ENCODE data around the gene DRD3. TPM values are rescaled to one million over a fixed set of nuclear protein-coding genes. Genes with fewer than 3 reads are reported as not detected.

Gene DRD3
- total RNA-seq, 2 experiments from 2014 or later = not detected

GRCh38 chr3:114139836-114140235 lies 39.0 kb downstream of the DRD3 start:
- Histone ChIP-seq H2AFZ (ENCODE audit: low read length) (no peak overlapping the region), H3K4me1 (ENCODE audit: insufficient read depth, low read length, poor library complexity, severe bottlenecking) (no peaks in the 10 kb centered on the region), H3K79me2 (ENCODE audit: insufficient read depth, low read depth, low read length) (no peaks in the 10 kb centered on the region), H3K4me2 (ENCODE audit: low read length) (no peak overlapping the region), H3K9me2 (ENCODE audit: insufficient read depth, low read length) (no peaks in the 10 kb centered on the region), H3K27ac (ENCODE audit: low read depth, low read length, poor library complexity, severe bottlenecking) (no peak overlapping the region), H4K20me1 (ENCODE audit: insufficient read depth, low read length) (no peaks in the 10 kb centered on the region), H3K4me3 (ENCODE audit: low read depth, low read length, poor library complexity, severe bottlenecking) (no peak overlapping the region), H3K9me3 (ENCODE audit: low read length) (no peaks in the 10 kb centered on the region), H3K36me3 (ENCODE audit: insufficient read depth, low read length) (no peaks in the 10 kb centered on the region)
- intact Hi-C loops (cut with micrococcal nuclease; ENCODE audit: unreplicated experiment) = no loop called here
- no TSS peak for BruUV-seq (replicated peaks)
- no peak for TF ChIP-seq CTCF (conservative IDR thresholded peaks at IDR 0.05; ENCODE audit: low read length)
- no peak for TF ChIP-seq EZH2phosphoT487 (IDR thresholded peaks at IDR 0.05; ENCODE audit: borderline replicate concordance, low read depth, low read length)
- CTCF ChIA-PET (ENCODE audit: unreplicated experiment) = no interaction called here
- no peak for DNase-seq (ENCODE audit: low spot score)
- POLR2A ChIA-PET = no interaction called here

- CTCF ChIA-PET (ENCODE audit: unreplicated experiment) = no interaction called here
- H3K9me3 ChIP-seq (ENCODE audit: low read length) = no peaks in the 10 kb centered on the region
- BruUV-seq (replicated peaks) = no TSS peak
- H3K9me2 ChIP-seq (ENCODE audit: insufficient read depth, low read length) = no peaks in the 10 kb centered on the region
- DNase-seq (ENCODE audit: low spot score) = no peak
- no peak overlapping the region for H3K4me2 ChIP-seq (ENCODE audit: low read length)
- H3K79me2 ChIP-seq (ENCODE audit: insufficient read depth, low read depth, low read length) = no peaks in the 10 kb centered on the region
- H3K27ac ChIP-seq (ENCODE audit: low read depth, low read length, poor library complexity, severe bottlenecking) = no peak overlapping the region
- intact Hi-C loops (cut with micrococcal nuclease; ENCODE audit: unreplicated experiment) = no loop called here
- H4K20me1 ChIP-seq (ENCODE audit: insufficient read depth, low read length) = no peaks in the 10 kb centered on the region
- no peak overlapping the region for H2AFZ ChIP-seq (ENCODE audit: low read length)
- POLR2A ChIA-PET = no interaction called here
- H3K4me3 ChIP-seq (ENCODE audit: low read depth, low read length, poor library complexity, severe bottlenecking) = no peak overlapping the region
- TF ChIP-seq EZH2phosphoT487 (IDR thresholded peaks at IDR 0.05; ENCODE audit: borderline replicate concordance, low read depth, low read length) (no peak), CTCF (conservative IDR thresholded peaks at IDR 0.05; ENCODE audit: low read length) (no peak)
- no peaks in the 10 kb centered on the region for H3K36me3 ChIP-seq (ENCODE audit: insufficient read depth, low read length)
- H3K4me1 ChIP-seq (ENCODE audit: insufficient read depth, low read length, poor library complexity, severe bottlenecking) = no peaks in the 10 kb centered on the region
Measured at GRCh38 chr3:114133947-114134346, 44.9 kb downstream of the DRD3 start.

GRCh38 chr3:114132500-114132899 lies 46.4 kb downstream of the DRD3 start:
- Histone ChIP-seq H3K4me1 (ENCODE audit: insufficient read depth, low read length, poor library complexity, severe bottlenecking) (no peaks in the 10 kb centered on the region), H2AFZ (ENCODE audit: low read length) (no peak overlapping the region), H4K20me1 (ENCODE audit: insufficient read depth, low read length) (no peaks in the 10 kb centered on the region), H3K36me3 (ENCODE audit: insufficient read depth, low read length) (no peaks in the 10 kb centered on the region), H3K79me2 (ENCODE audit: insufficient read depth, low read depth, low read length) (no peaks in the 10 kb centered on the region), H3K27ac (ENCODE audit: low read depth, low read length, poor library complexity, severe bottlenecking) (no peak overlapping the region), H3K9me2 (ENCODE audit: insufficient read depth, low read length) (no peaks in the 10 kb centered on the region), H3K9me3 (ENCODE audit: low read length) (no peaks in the 10 kb centered on the region), H3K4me3 (ENCODE audit: low read depth, low read length, poor library complexity, severe bottlenecking) (no peak overlapping the region), H3K4me2 (ENCODE audit: low read length) (no peak overlapping the region)
- POLR2A ChIA-PET = interaction anchor here (0.6 to 0.7 kb wide), 2 partner anchors 729 to 1015 kb away, joined by 3 to 8 read pairs; partner anchors contain the start of gene ZBTB20
- TF ChIP-seq EZH2phosphoT487 (IDR thresholded peaks at IDR 0.05; ENCODE audit: borderline replicate concordance, low read depth, low read length) = no peak
- no peak for TF ChIP-seq CTCF (conservative IDR thresholded peaks at IDR 0.05; ENCODE audit: low read length)
- intact Hi-C loops (cut with micrococcal nuclease; ENCODE audit: unreplicated experiment) = no loop called here
- CTCF ChIA-PET (ENCODE audit: unreplicated experiment) = no interaction called here
- DNase-seq (ENCODE audit: low spot score) = no peak
- BruUV-seq (replicated peaks) = no TSS peak
